Subcutaneous abdominal adipose tissue (tissue), 5 donors: Measurements from ENCODE around the gene ERBB4.

Experiments used
- H3K27ac ChIP-seq: one replicate; pipeline ENCODE4 v1.7.0; 2013; ENCODE audit warnings: low read depth, mild to moderate bottlenecking, inconsistent platforms, low read length, moderate library complexity
- H3K27me3 ChIP-seq, 5 donors: one replicate each; pipeline ENCODE4 v1.7.0; 2013; ENCODE audit warnings: low read length in 5 of 5, inconsistent platforms in 1 of 5; ENCODE audit not compliant: control insufficient read depth in 5 of 5, insufficient read depth in 4 of 5
- H3K36me3 ChIP-seq, 5 donors: one replicate each; pipeline ENCODE4 v1.7.0; 2013; ENCODE audit warnings: low read length in 5 of 5; ENCODE audit not compliant: control insufficient read depth in 5 of 5, insufficient read depth in 5 of 5
- H3K4me1 ChIP-seq, 5 donors: one replicate each; pipeline ENCODE4 v1.7.0; 2013; ENCODE audit warnings: low read length in 5 of 5, mild to moderate bottlenecking in 3 of 5, moderate library complexity in 1 of 5; ENCODE audit not compliant: control insufficient read depth in 5 of 5, insufficient read depth in 5 of 5
- H3K4me3 ChIP-seq, 5 donors: one replicate each; pipeline ENCODE4 v1.7.0; 2013; ENCODE audit warnings: low read length in 5 of 5, low read depth in 1 of 5
- H3K9ac ChIP-seq, 5 donors: one replicate each; pipeline ENCODE4 v1.7.0; 2013; ENCODE audit warnings: low read length in 5 of 5, mild to moderate bottlenecking in 4 of 5, moderate library complexity in 3 of 5
- H3K9me3 ChIP-seq, 5 donors: one replicate each; pipeline ENCODE4 v1.7.0; 2013; ENCODE audit warnings: low read length in 5 of 5; ENCODE audit not compliant: control insufficient read depth in 5 of 5
- donor health status: healthy.
- donor health status: healthy.
- donor health status: healthy.
- donor health status: healthy.
- donor health status: healthy.

The ERBB4 gene

GRCh38 chr2:212441821-212442220 lies 96.8 kb downstream of the ERBB4 start:
- Histone ChIP-seq H3K27ac (no peak overlapping the region), H3K9me3 (peaks cover 2 to 22% (median 13%) of the 10 kb centered on the region in 5 donors), H3K9ac (no peak overlapping the region), H3K36me3 (no peaks in the 10 kb centered on the region), H3K27me3 (no peaks in the 10 kb centered on the region), H3K4me1 (no peaks in the 10 kb centered on the region), H3K4me3 (no peak overlapping the region)

GRCh38 chr2:212441141-212441540 lies 97.5 kb downstream of the ERBB4 start:
- no peak overlapping the region for H3K4me3 ChIP-seq
- H3K4me1 ChIP-seq: no peaks in the 10 kb centered on the region
- H3K27me3 ChIP-seq: no peaks in the 10 kb centered on the region
- H3K27ac ChIP-seq: no peak overlapping the region
- no peaks in the 10 kb centered on the region for H3K36me3 ChIP-seq
- no peak overlapping the region for H3K9ac ChIP-seq
- peaks cover 2 to 22% (median 13%) of the 10 kb centered on the region in 5 donors for H3K9me3 ChIP-seq

- Histone ChIP-seq H3K27me3 (no peaks in the 10 kb centered on the region), H3K27ac (no peak overlapping the region), H3K36me3 (no peaks in the 10 kb centered on the region), H3K4me3 (no peak overlapping the region), H3K4me1 (peaks cover 0 to 5% (median 0%) of the 10 kb centered on the region in 5 donors), H3K9me3 (peaks cover 0 to 4% (median 0%) of the 10 kb centered on the region in 5 donors), H3K9ac (no peak overlapping the region)
Observed at GRCh38 chr2:212428681-212429478, 109.7 kb downstream of the ERBB4 start.

GRCh38 chr2:212427638-212428037 lies 111.0 kb downstream of the ERBB4 start:
- Histone ChIP-seq H3K36me3 (no peaks in the 10 kb centered on the region), H3K9ac (no peak overlapping the region), H3K27ac (no peak overlapping the region), H3K4me1 (peaks cover 0 to 5% (median 0%) of the 10 kb centered on the region in 5 donors), H3K4me3 (no peak overlapping the region), H3K9me3 (peaks cover 0 to 4% (median 0%) of the 10 kb centered on the region in 5 donors), H3K27me3 (no peaks in the 10 kb centered on the region)

GRCh38 chr2:212426637-212427412 lies 111.8 kb downstream of the ERBB4 start:
- Histone ChIP-seq H3K27me3 (no peaks in the 10 kb centered on the region), H3K9ac (no peak overlapping the region)

GRCh38 chr2:212424082-212424481 lies 114.5 kb downstream of the ERBB4 start:
- H3K27ac ChIP-seq: no peak overlapping the region
- no peaks in the 10 kb centered on the region for H3K36me3 ChIP-seq
- peaks cover 0 to 2% (median 0%) of the 10 kb centered on the region in 5 donors for H3K4me1 ChIP-seq
- no peak overlapping the region for H3K4me3 ChIP-seq
- peaks cover 0 to 4% (median 0%) of the 10 kb centered on the region in 5 donors for H3K9me3 ChIP-seq
- H3K27me3 ChIP-seq: no peaks in the 10 kb centered on the region
- no peak overlapping the region for H3K9ac ChIP-seq

More at GRCh38 chr2:212426637-212427412, 111.8 kb downstream of the ERBB4 start:
- Histone ChIP-seq H3K4me3 (no peak overlapping the region), H3K36me3 (no peaks in the 10 kb centered on the region), H3K4me1 (peaks cover 0 to 5% (median 0%) of the 10 kb centered on the region in 5 donors), H3K9me3 (peaks cover 0 to 4% (median 0%) of the 10 kb centered on the region in 5 donors), H3K27ac (no peak overlapping the region)

- Histone ChIP-seq H3K36me3 (no peaks in the 10 kb centered on the region), H3K27ac (no peak overlapping the region), H3K27me3 (no peaks in the 10 kb centered on the region), H3K4me1 (no peaks in the 10 kb centered on the region), H3K9ac (no peak overlapping the region), H3K4me3 (no peak overlapping the region), H3K9me3 (peaks cover 0 to 4% (median 0%) of the 10 kb centered on the region in 5 donors)
Observed at GRCh38 chr2:212423089-212423488, 115.5 kb downstream of the ERBB4 start.

GRCh38 chr2:212421556-212422334 lies 116.9 kb downstream of the ERBB4 start:
- Histone ChIP-seq H3K9ac (no peak overlapping the region), H3K36me3 (no peaks in the 10 kb centered on the region), H3K9me3 (peaks cover 0 to 4% (median 0%) of the 10 kb centered on the region in 5 donors), H3K27ac (no peak overlapping the region), H3K4me1 (no peaks in the 10 kb centered on the region), H3K4me3 (no peak overlapping the region), H3K27me3 (no peaks in the 10 kb centered on the region)

- Histone ChIP-seq H3K27ac (no peak overlapping the region), H3K9me3 (no peaks in the 10 kb centered on the region), H3K4me3 (no peak overlapping the region), H3K36me3 (no peaks in the 10 kb centered on the region), H3K9ac (no peak overlapping the region), H3K27me3 (no peaks in the 10 kb centered on the region), H3K4me1 (peaks cover 0 to 7% (median 0%) of the 10 kb centered on the region in 5 donors)
Observed at GRCh38 chr2:212416086-212416485, 122.5 kb downstream of the ERBB4 start.
